ENCODE measurements around the gene RNF123.

Gene RNF123

DNA sequence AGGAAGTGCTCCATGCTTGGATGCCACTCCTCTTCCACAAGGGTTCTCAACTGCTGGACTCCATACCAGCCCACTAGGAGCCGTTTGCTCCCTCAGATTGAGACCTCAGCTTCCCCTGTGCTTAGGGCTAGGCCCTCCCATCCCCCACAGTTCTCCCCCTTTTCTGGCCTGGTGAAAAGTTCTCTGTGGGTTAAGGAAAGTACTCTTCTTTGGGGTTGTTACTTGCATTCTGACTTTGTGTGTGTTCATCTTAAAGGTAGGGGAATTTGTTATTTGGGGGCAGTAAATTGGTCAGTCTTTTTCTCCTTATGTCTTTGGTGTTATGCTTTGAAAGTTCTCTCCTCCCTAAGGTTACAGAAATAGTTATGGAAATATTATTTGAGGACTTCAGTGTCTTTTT is 39.2 kb upstream of the RNF123 start:
- no peaks in the 10 kb centered on the region for H3K9me3 ChIP-seq (ENCODE audit: control insufficient read depth, low read length)
- no peak for DNase-seq
- H3K4me1 ChIP-seq (ENCODE audit: control insufficient read depth, insufficient read depth, low read length, poor library complexity, severe bottlenecking) = no peaks in the 10 kb centered on the region
- H3K27ac ChIP-seq (ENCODE audit: insufficient read depth, low read length, poor library complexity, severe bottlenecking) = no peak overlapping the region
- H3K27me3 ChIP-seq (replicated peaks; ENCODE audit: control insufficient read depth, insufficient read depth, low read length, poor library complexity, severe bottlenecking) = no peaks in the 10 kb centered on the region
- no peaks in the 10 kb centered on the region for H3K36me3 ChIP-seq (ENCODE audit: control insufficient read depth, insufficient read depth, low read length)
- H3K4me3 ChIP-seq (ENCODE audit: insufficient read depth, low read depth, low read length, poor library complexity, severe bottlenecking) = no peak overlapping the region

DNA sequence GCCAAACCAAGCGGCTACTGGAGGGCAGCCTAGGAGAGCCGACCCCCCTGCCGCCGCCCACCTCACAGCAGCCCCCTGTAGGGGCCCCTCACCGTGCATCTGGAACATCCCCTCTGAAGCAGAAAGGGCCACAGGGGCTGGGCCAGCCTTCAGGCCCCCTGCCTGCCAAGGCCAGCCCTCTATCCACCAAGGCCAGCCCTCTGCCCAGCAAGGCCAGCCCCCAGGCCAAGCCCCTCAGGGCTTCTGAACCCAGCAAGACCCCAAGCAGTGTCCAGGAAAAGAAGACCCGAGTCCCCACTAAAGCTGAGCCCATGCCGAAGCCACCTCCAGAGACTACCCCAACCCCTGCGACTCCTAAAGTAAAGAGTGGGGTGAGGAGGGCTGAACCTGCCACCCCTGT is 38.7 kb upstream of the RNF123 start:
- Histone ChIP-seq H3K36me3 (ENCODE audit: control insufficient read depth, insufficient read depth, low read length) (no peaks in the 10 kb centered on the region), H3K4me1 (ENCODE audit: control insufficient read depth, insufficient read depth, low read length, poor library complexity, severe bottlenecking) (no peaks in the 10 kb centered on the region), H3K9me3 (ENCODE audit: control insufficient read depth, low read length) (no peaks in the 10 kb centered on the region), H3K4me3 (ENCODE audit: insufficient read depth, low read depth, low read length, poor library complexity, severe bottlenecking) (no peak overlapping the region), H3K27me3 (replicated peaks; ENCODE audit: control insufficient read depth, insufficient read depth, low read length, poor library complexity, severe bottlenecking) (no peaks in the 10 kb centered on the region), H3K27ac (ENCODE audit: insufficient read depth, low read length, poor library complexity, severe bottlenecking) (no peak overlapping the region)
- DNase-seq = no peak

DNA sequence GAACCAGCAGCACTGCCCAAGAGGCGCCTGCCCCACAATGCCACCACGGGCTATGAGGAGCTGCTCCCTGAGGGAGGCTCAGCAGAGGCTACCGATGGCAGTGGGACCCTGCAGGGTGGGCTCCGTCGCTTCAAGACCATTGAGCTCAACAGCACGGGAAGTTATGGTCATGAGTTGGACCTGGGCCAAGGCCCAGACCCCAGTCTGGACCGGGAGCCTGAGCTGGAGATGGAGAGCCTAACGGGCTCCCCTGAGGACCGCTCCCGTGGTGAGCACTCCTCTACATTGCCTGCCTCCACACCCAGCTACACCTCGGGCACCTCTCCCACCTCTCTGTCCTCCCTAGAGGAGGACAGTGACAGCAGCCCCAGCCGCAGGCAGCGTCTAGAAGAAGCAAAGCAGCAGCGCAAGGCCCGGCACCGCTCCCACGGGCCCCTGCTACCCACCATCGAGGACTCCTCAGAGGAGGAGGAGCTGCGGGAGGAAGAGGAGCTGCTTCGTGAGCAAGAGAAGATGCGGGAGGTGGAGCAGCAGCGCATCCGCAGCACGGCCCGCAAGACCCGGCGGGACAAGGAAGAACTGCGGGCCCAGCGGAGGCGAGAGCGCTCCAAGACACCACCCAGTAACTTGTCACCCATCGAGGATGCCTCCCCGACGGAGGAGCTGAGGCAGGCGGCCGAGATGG is 37.0 kb upstream of the RNF123 start:
- no peak for DNase-seq
- H3K27ac ChIP-seq (ENCODE audit: insufficient read depth, low read length, poor library complexity, severe bottlenecking) = no peak overlapping the region
- no peaks in the 10 kb centered on the region for H3K9me3 ChIP-seq (ENCODE audit: control insufficient read depth, low read length)
- H3K4me1 ChIP-seq (ENCODE audit: control insufficient read depth, insufficient read depth, low read length, poor library complexity, severe bottlenecking) = no peaks in the 10 kb centered on the region
- no peak overlapping the region for H3K4me3 ChIP-seq (ENCODE audit: insufficient read depth, low read depth, low read length, poor library complexity, severe bottlenecking)
- H3K36me3 ChIP-seq (ENCODE audit: control insufficient read depth, insufficient read depth, low read length) = no peaks in the 10 kb centered on the region
- H3K27me3 ChIP-seq (replicated peaks; ENCODE audit: control insufficient read depth, insufficient read depth, low read length, poor library complexity, severe bottlenecking) = no peaks in the 10 kb centered on the region

DNA sequence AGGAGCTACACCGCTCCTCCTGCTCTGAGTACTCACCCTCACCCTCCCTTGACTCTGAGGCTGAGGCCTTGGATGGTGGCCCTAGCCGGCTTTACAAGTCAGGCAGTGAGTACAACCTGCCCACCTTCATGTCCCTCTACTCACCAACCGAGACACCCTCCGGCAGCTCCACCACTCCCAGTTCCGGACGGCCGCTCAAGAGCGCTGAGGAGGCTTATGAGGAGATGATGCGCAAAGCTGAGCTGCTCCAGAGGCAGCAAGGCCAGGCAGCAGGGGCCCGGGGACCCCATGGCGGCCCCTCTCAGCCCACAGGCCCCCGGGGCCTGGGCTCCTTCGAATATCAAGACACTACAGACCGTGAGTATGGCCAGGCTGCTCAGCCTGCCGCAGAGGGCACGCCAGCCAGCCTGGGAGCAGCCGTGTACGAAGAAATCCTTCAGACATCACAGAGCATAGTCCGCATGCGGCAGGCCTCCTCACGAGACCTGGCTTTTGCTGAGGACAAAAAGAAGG is 36.4 kb upstream of the RNF123 start:
- DNase-seq = no peak

DNA sequence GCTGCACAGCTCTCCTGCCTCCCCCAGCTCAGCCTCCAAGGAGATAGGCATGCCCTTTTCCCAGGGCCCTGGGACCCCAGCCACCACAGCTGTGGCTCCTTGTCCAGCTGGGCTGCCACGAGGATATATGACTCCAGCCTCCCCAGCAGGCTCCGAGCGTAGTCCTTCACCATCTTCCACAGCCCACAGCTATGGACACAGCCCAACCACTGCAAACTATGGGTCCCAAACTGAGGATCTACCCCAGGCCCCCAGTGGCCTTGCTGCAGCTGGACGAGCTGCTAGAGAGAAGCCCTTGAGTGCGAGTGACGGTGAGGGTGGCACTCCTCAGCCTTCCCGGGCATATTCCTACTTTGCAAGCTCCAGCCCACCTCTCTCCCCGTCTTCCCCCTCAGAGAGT is 35.7 kb upstream of the RNF123 start:
- no peaks in the 10 kb centered on the region for H3K36me3 ChIP-seq (ENCODE audit: control insufficient read depth, insufficient read depth, low read length)
- H3K9me3 ChIP-seq (ENCODE audit: control insufficient read depth, low read length) = no peaks in the 10 kb centered on the region
- H3K4me1 ChIP-seq (ENCODE audit: control insufficient read depth, insufficient read depth, low read length, poor library complexity, severe bottlenecking) = no peaks in the 10 kb centered on the region
- no peak overlapping the region for H3K27ac ChIP-seq (ENCODE audit: insufficient read depth, low read length, poor library complexity, severe bottlenecking)
- no peak overlapping the region for H3K4me3 ChIP-seq (ENCODE audit: insufficient read depth, low read depth, low read length, poor library complexity, severe bottlenecking)
- DNase-seq = no peak
- no peaks in the 10 kb centered on the region for H3K27me3 ChIP-seq (replicated peaks; ENCODE audit: control insufficient read depth, insufficient read depth, low read length, poor library complexity, severe bottlenecking)

More for the DNA sequence above, 36.4 kb upstream of the RNF123 start:
- H3K4me3 ChIP-seq (ENCODE audit: insufficient read depth, low read depth, low read length, poor library complexity, severe bottlenecking) = no peak overlapping the region
- H3K27me3 ChIP-seq (replicated peaks; ENCODE audit: control insufficient read depth, insufficient read depth, low read length, poor library complexity, severe bottlenecking) = no peaks in the 10 kb centered on the region
- H3K9me3 ChIP-seq (ENCODE audit: control insufficient read depth, low read length) = no peaks in the 10 kb centered on the region
- H3K4me1 ChIP-seq (ENCODE audit: control insufficient read depth, insufficient read depth, low read length, poor library complexity, severe bottlenecking) = no peaks in the 10 kb centered on the region
- H3K27ac ChIP-seq (ENCODE audit: insufficient read depth, low read length, poor library complexity, severe bottlenecking) = no peak overlapping the region
- H3K36me3 ChIP-seq (ENCODE audit: control insufficient read depth, insufficient read depth, low read length) = no peaks in the 10 kb centered on the region

DNA sequence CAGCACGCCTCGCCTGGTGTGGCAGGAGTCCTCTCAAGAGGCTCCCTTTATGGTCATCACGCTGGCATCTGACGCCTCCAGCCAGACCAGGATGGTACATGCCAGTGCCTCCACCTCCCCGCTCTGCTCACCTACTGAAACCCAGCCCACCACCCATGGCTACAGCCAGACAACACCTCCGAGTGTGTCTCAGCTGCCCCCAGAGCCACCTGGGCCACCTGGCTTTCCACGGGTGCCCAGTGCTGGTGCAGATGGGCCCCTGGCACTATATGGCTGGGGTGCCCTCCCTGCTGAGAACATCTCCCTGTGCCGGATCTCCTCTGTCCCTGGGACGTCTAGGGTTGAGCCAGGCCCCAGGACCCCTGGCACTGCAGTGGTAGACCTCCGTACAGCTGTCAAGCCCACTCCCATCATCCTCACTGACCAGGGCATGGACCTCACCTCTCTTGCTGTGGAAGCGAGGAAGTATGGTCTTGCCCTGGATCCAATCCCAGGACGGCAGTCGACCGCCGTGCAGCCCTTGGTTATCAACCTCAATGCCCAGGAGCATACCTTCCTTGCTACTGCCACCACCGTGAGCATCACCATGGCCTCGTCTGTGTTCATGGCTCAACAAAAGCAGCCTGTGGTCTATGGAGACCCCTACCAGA is 35.1 kb upstream of the RNF123 start:
- Histone ChIP-seq H3K4me3 (ENCODE audit: insufficient read depth, low read depth, low read length, poor library complexity, severe bottlenecking) (no peak overlapping the region), H3K9me3 (ENCODE audit: control insufficient read depth, low read length) (no peaks in the 10 kb centered on the region), H3K27ac (ENCODE audit: insufficient read depth, low read length, poor library complexity, severe bottlenecking) (no peak overlapping the region), H3K27me3 (replicated peaks; ENCODE audit: control insufficient read depth, insufficient read depth, low read length, poor library complexity, severe bottlenecking) (no peaks in the 10 kb centered on the region), H3K4me1 (ENCODE audit: control insufficient read depth, insufficient read depth, low read length, poor library complexity, severe bottlenecking) (no peaks in the 10 kb centered on the region), H3K36me3 (ENCODE audit: control insufficient read depth, insufficient read depth, low read length) (no peaks in the 10 kb centered on the region)
- no peak for DNase-seq

DNA sequence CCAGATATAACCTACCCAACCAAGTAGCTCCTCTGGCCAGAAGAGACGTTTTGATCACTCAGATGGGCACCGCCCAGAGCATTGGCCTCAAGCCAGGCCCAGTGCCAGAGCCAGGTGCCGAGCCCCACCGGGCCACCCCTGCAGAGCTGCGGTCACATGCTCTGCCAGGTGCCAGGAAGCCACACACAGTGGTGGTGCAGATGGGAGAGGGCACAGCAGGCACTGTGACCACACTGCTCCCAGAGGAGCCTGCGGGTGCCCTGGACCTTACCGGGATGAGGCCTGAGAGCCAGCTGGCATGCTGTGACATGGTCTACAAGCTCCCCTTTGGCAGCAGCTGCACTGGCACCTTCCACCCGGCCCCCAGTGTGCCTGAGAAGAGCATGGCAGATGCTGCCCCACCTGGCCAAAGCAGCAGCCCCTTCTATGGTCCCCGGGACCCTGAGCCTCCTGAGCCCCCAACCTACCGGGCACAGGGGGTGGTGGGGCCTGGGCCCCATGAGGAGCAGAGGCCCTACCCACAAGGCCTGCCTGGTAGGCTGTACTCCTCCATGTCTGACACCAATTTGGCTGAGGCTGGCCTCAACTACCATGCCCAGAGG is 34.3 kb upstream of the RNF123 start:
- no peaks in the 10 kb centered on the region for H3K36me3 ChIP-seq (ENCODE audit: control insufficient read depth, insufficient read depth, low read length)
- no peak overlapping the region for H3K27ac ChIP-seq (ENCODE audit: insufficient read depth, low read length, poor library complexity, severe bottlenecking)
- H3K9me3 ChIP-seq (ENCODE audit: control insufficient read depth, low read length) = no peaks in the 10 kb centered on the region
- no peaks in the 10 kb centered on the region for H3K4me1 ChIP-seq (ENCODE audit: control insufficient read depth, insufficient read depth, low read length, poor library complexity, severe bottlenecking)
- H3K4me3 ChIP-seq (ENCODE audit: insufficient read depth, low read depth, low read length, poor library complexity, severe bottlenecking) = no peak overlapping the region
- DNase-seq = no peak
- no peaks in the 10 kb centered on the region for H3K27me3 ChIP-seq (replicated peaks; ENCODE audit: control insufficient read depth, insufficient read depth, low read length, poor library complexity, severe bottlenecking)

DNA sequence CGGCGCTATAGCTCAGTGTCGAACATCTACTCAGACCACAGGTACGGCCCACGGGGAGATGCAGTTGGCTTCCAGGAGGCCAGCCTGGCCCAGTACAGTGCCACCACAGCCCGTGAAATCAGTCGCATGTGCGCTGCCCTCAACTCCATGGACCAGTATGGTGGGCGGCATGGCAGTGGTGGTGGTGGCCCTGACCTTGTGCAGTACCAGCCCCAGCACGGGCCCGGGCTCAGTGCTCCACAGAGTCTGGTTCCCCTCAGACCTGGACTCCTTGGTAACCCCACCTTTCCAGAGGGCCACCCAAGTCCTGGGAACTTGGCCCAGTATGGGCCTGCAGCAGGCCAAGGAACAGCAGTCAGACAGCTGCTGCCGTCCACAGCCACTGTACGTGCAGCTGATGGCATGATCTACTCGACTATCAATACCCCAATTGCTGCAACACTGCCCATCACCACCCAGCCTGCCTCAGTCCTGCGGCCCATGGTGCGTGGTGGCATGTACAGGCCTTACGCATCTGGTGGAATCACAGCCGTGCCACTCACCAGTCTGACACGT is 33.5 kb upstream of the RNF123 start:
- Histone ChIP-seq H3K36me3 (ENCODE audit: control insufficient read depth, insufficient read depth, low read length) (no peaks in the 10 kb centered on the region), H3K4me1 (ENCODE audit: control insufficient read depth, insufficient read depth, low read length, poor library complexity, severe bottlenecking) (no peaks in the 10 kb centered on the region), H3K4me3 (ENCODE audit: insufficient read depth, low read depth, low read length, poor library complexity, severe bottlenecking) (no peak overlapping the region), H3K9me3 (ENCODE audit: control insufficient read depth, low read length) (no peaks in the 10 kb centered on the region), H3K27me3 (replicated peaks; ENCODE audit: control insufficient read depth, insufficient read depth, low read length, poor library complexity, severe bottlenecking) (no peaks in the 10 kb centered on the region), H3K27ac (ENCODE audit: insufficient read depth, low read length, poor library complexity, severe bottlenecking) (no peak overlapping the region)
- DNase-seq = no peak

DNA sequence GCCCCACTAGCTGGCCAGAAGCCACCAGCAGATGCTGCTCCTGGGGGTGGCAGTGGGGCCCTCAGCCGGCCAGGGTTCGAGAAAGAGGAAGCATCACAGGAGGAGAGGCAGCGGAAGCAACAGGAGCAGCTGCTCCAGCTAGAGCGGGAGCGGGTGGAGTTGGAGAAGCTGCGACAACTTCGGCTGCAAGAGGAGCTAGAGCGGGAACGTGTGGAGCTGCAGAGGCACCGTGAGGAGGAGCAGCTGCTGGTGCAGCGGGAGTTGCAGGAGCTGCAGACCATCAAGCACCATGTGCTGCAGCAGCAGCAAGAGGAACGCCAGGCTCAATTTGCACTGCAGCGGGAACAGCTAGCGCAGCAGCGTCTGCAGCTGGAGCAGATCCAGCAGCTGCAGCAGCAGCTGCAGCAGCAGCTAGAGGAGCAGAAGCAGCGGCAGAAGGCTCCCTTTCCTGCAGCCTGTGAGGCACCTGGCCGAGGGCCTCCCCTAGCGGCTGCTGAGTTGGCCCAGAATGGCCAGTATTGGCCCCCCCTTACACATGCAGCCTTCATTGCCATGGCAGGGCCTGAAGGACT is 32.7 kb upstream of the RNF123 start:
- Histone ChIP-seq H3K27me3 (replicated peaks; ENCODE audit: control insufficient read depth, insufficient read depth, low read length, poor library complexity, severe bottlenecking) (no peaks in the 10 kb centered on the region), H3K4me1 (ENCODE audit: control insufficient read depth, insufficient read depth, low read length, poor library complexity, severe bottlenecking) (no peaks in the 10 kb centered on the region), H3K27ac (ENCODE audit: insufficient read depth, low read length, poor library complexity, severe bottlenecking) (no peak overlapping the region), H3K9me3 (ENCODE audit: control insufficient read depth, low read length) (no peaks in the 10 kb centered on the region), H3K36me3 (ENCODE audit: control insufficient read depth, insufficient read depth, low read length) (no peaks in the 10 kb centered on the region), H3K4me3 (ENCODE audit: insufficient read depth, low read depth, low read length, poor library complexity, severe bottlenecking) (no peak overlapping the region)
- no peak for DNase-seq
